B cell (primary cell): ENCODE results near the gene NAXD. TPM values are rescaled to one million over a fixed set of nuclear protein-coding genes. Genes with fewer than 3 reads are reported as not detected.
"Not testable (repeated sequence)": the region's sequence is repeated elsewhere in the genome, so short reads cannot be mapped to it uniquely, and the experiment has no call there.

Experiments
- ATAC-seq: fragments of 200-7000 bp; cut with Tn5 transposase; one replicate; pipeline ENCODE4 v1.10.0; 2021; ENCODE audit warnings: low read depth, mild to moderate bottlenecking, moderate number of reproducible peaks, moderate library complexity
- CTCF ChIA-PET: fragments of 350-600 bp; sonication (Branson Sonifier 250); formaldehyde crosslinking; loops from one replicate; lab custom pipeline; 2021; ENCODE audit warnings: antibody characterized with exemption, inconsistent platforms; lab: Charles Lee
- POLR2A ChIA-PET: fragments of 350-600 bp; sonication (Branson Sonifier 250); formaldehyde crosslinking; loops from one replicate; lab custom pipeline; 2021; ENCODE audit warnings: antibody characterized with exemption; lab: Charles Lee
- DNase-seq: peaks from one replicate; pipeline ENCODE4 v3.0.0; 2013
- H2AFZ ChIP-seq: 2 replicates; pipeline ENCODE4 v1.6.1; 2012; ENCODE audit warnings: mild to moderate bottlenecking, low read depth, low read length; ENCODE audit not compliant: insufficient read depth, poor library complexity, severe bottlenecking
- H3K27ac ChIP-seq, 2 donors: 1 replicate in 1 of 2; 2 replicates in 1 of 2; pipeline ENCODE4 v1.5.1; 2012 to 2013; ENCODE audit warnings: low read length in 2 of 2, mild to moderate bottlenecking in 2 of 2, moderate library complexity in 1 of 2
- H3K27me3 ChIP-seq, 4 experiments: fragments of 200-600 bp in 1 of 4; sonication (generic) in 1 of 4; replicated peaks in 1 of 4; 1 replicate in 2 of 4; 2 replicates in 2 of 4; pipeline versions ENCODE4 v1.6.1 to v1.7.0; 2013 to 2016; ENCODE audit warnings: low read length in 3 of 4, mild to moderate bottlenecking in 2 of 4, mixed read lengths in 1 of 4, moderate library complexity in 1 of 4; ENCODE audit not compliant: insufficient read depth in 4 of 4, control insufficient read depth in 3 of 4; ENCODE audit errors: control extremely low read depth in 1 of 4
- H3K36me3 ChIP-seq, 2 experiments: replicated peaks in 1 of 2; 1 replicate in 1 of 2; 2 replicates in 1 of 2; pipeline versions ENCODE4 v1.6.1 to v1.7.1; 2013; ENCODE audit warnings: low read length in 1 of 2; ENCODE audit not compliant: insufficient read depth in 2 of 2, control insufficient read depth in 1 of 2; ENCODE audit errors: control extremely low read depth in 1 of 2, extremely low read depth in 1 of 2
- H3K4me1 ChIP-seq, 2 donors: fragments of 200-600 bp in 1 of 2; sonication (generic) in 1 of 2; 1 replicate in 1 of 2; 2 replicates in 1 of 2; pipeline versions ENCODE4 v1.5.1 to v1.6.1; 2013 to 2017; ENCODE audit warnings: low read length in 2 of 2; ENCODE audit not compliant: control insufficient read depth in 2 of 2, insufficient read depth in 2 of 2
- H3K4me2 ChIP-seq: replicated peaks from 2 replicates; pipeline ENCODE3; 2012; ENCODE audit warnings: mild to moderate bottlenecking, low read depth, low read length; ENCODE audit not compliant: poor library complexity, severe bottlenecking
- H3K4me3 ChIP-seq, 5 experiments: fragments of 200-600 bp in 1 of 5; sonication (generic) in 1 of 5; 1 replicate in 3 of 5; 2 replicates in 2 of 5; pipeline versions ENCODE4 v1.5.1 to v1.7.0; 2011 to 2016; ENCODE audit warnings: low read length in 4 of 5, mild to moderate bottlenecking in 4 of 5, low read depth in 2 of 5, control low read depth in 1 of 5, moderate library complexity in 1 of 5; ENCODE audit not compliant: insufficient read depth in 1 of 5; ENCODE audit errors: control extremely low read depth in 1 of 5, extremely low read depth in 1 of 5
- H3K79me2 ChIP-seq: fragments of 200-600 bp; sonication (generic); one replicate; pipeline ENCODE4 v1.6.0; 2016; ENCODE audit warnings: low read length; ENCODE audit not compliant: control insufficient read depth, insufficient read depth
- H3K9ac ChIP-seq: fragments of 200-600 bp; sonication (generic); 2 replicates; pipeline ENCODE4 v1.6.1; 2017; ENCODE audit warnings: mild to moderate bottlenecking, low read length, moderate library complexity
- H3K9me3 ChIP-seq, 3 donors: one replicate each; pipeline versions ENCODE4 v1.6.1 to v1.7.1; 2013; ENCODE audit warnings: low read length in 2 of 3; ENCODE audit not compliant: control insufficient read depth in 2 of 3, insufficient read depth in 1 of 3; ENCODE audit errors: control extremely low read depth in 1 of 3
- H4K20me1 ChIP-seq: 2 replicates; pipeline ENCODE4 v1.6.0; 2012; ENCODE audit warnings: mild to moderate bottlenecking, low read length; ENCODE audit not compliant: insufficient read depth, control insufficient read depth, poor library complexity, severe bottlenecking
- H3K27ac Mint-ChIP-seq: one replicate; pipeline ENCODE4 v1.8.0; 2021; ENCODE audit warnings: mixed read lengths
- H3K27me3 Mint-ChIP-seq: one replicate; pipeline ENCODE4 v1.8.0; 2021; ENCODE audit warnings: mixed read lengths
- H3K4me1 Mint-ChIP-seq: one replicate; pipeline ENCODE4 v1.8.0; 2021; ENCODE audit warnings: mixed read lengths
- H3K4me3 Mint-ChIP-seq: one replicate; pipeline ENCODE4 v1.8.0; 2021; ENCODE audit warnings: mixed read lengths
- H3K9me3 Mint-ChIP-seq: one replicate; pipeline ENCODE4 v1.8.0; 2022; ENCODE audit warnings: mixed read lengths; ENCODE audit not compliant: insufficient read depth
- CTCF ChIP-seq: fragments of 200-600 bp; IDR thresholded peaks from one replicate; pipeline ENCODE4 v1.8.0; 2022; ENCODE audit warnings: antibody characterized with exemption, mild to moderate bottlenecking
- EZH2 ChIP-seq: IDR thresholded peaks from 2 replicates; pipeline ENCODE4 v1.6.1; 2012; ENCODE audit warnings: borderline replicate concordance, low read depth, mild to moderate bottlenecking, moderate library complexity, low read length; ENCODE audit not compliant: insufficient read depth, poor library complexity, severe bottlenecking
- WGBS: methylation state at CpG from one replicate; pipeline ENCODE4 v1.1.5; 2013; ENCODE audit warnings: missing lambda C conversion rate; ENCODE audit not compliant: insufficient coverage; 5-methylcytosine and 5-hydroxymethylcytosine counted together
- intact Hi-C: fragments of 100-400 bp; cut with micrococcal nuclease; formaldehyde crosslinking; loops from one replicate; pipeline ENCODE4 v1.10.0; 2022
- polyA plus RNA-seq: library from polyadenylated mRNA; depleted of rRNA; stranded (reverse); fragments of >200 nt; gene quantifications from 2 replicates; pipeline ENCODE4 v1.2.3, GENCODE V29; 2012
- total RNA-seq, 2 donors: library from RNA; stranded (reverse); fragments of 120-200 nt in 1 of 2; gene quantifications; 1 replicate in 1 of 2; 2 replicates in 1 of 2; pipeline versions ENCODE4 v1.2.3 to v1.2.4, GENCODE V29; 2013 to 2022

Gene NAXD
- total and polyA plus RNA-seq, 2 donors (not counting 1 experiment from before 2014, with no cell fraction given), result 28.4 to 33.3 TPM

- intact Hi-C loops, result no loop called here
Measured at GRCh38 chr13:110568612-110569011, 46.7 kb upstream of the NAXD start.

GRCh38 chr13:110569962-110570361 is 45.4 kb upstream of the NAXD start:
- H3K4me1 ChIP-seq, DNase-seq, H3K79me2 ChIP-seq, H4K20me1 ChIP-seq, H3K27ac ChIP-seq, H3K27me3 ChIP-seq, H3K4me1 Mint-ChIP-seq, H3K4me3 Mint-ChIP-seq, H3K9me3 Mint-ChIP-seq, H3K9ac ChIP-seq, H3K9me3 ChIP-seq, POLR2A ChIA-PET, ATAC-seq, intact Hi-C loops, H3K4me3 ChIP-seq, H3K27ac Mint-ChIP-seq, H3K36me3 ChIP-seq, H3K4me2 ChIP-seq, H2AFZ ChIP-seq: not testable (repeated sequence)
- WGBS, result 94% methylated on average over 6 of the region's 7 CpGs
- CTCF ChIA-PET, result interaction anchor here (1.0 kb wide), 1 partner anchor 34 kb away, joined by 3 read pairs; no protein-coding TSS in a partner anchor
- peaks cover 16% of the 10 kb centered on the region for H3K27me3 Mint-ChIP-seq

More at GRCh38 chr13:110568612-110569011, 46.7 kb upstream of the NAXD start:
- CTCF ChIA-PET, result no interaction called here
- no peak overlapping the region for H3K27ac ChIP-seq
- ATAC-seq (no peak), DNase-seq (no peak)
- Mint-ChIP-seq H3K27ac (no peak overlapping the region), H3K27me3 (peaks cover 26% of the 10 kb centered on the region), H3K4me1 (peaks cover 3% of the 10 kb centered on the region), H3K9me3 (no peaks in the 10 kb centered on the region), H3K4me3 (no peak overlapping the region)
- peaks cover 0 to 5% (median 0%) of the 10 kb centered on the region in 4 experiments for H3K27me3 ChIP-seq
- POLR2A ChIA-PET, result no interaction called here
- no peaks in the 10 kb centered on the region for H3K9me3 ChIP-seq
- H3K79me2 ChIP-seq, result no peaks in the 10 kb centered on the region
- TF ChIP-seq EZH2 (no peak), CTCF (no peak)
- H3K4me3 ChIP-seq, result no peak overlapping the region
- no peak overlapping the region for H3K4me2 ChIP-seq
- H2AFZ ChIP-seq, result no peak overlapping the region
- no peak overlapping the region for H3K9ac ChIP-seq
- no peaks in the 10 kb centered on the region for H3K36me3 ChIP-seq
- H3K4me1 ChIP-seq, result no peaks in the 10 kb centered on the region
- no peaks in the 10 kb centered on the region for H4K20me1 ChIP-seq
- 94% methylated on average over 2 of the region's 3 CpGs for WGBS
